Measurements from ENCODE around the gene AP4S1.

GRCh38 chr14:31069343-31069742 is 43.9 kb downstream of the AP4S1 start:
- TF ChIP-seq CTCF (IDR thresholded peaks at IDR 0.05) (no peak), SIN3A (IDR thresholded peaks at IDR 0.05; ENCODE audit: borderline replicate concordance, insufficient read depth, low read depth, low read length) (no peak), TCF7L2 (IDR thresholded peaks at IDR 0.05; ENCODE audit: low read depth, low read length) (no peak)

Measured in Panc1 (cell line).